GM12801 (cell line): Measurements from ENCODE around the gene ZNF527.

ENCODE experiments used
- TF ChIP-seq, protein P1 (sequence below): IDR thresholded peaks from one replicate; pipeline ENCODE4 v1.5.1; 2011; ENCODE audit warnings: control low read depth; ENCODE audit not compliant: insufficient read length; ENCODE audit errors: extremely low read depth

The ZNF527 gene

DNA sequence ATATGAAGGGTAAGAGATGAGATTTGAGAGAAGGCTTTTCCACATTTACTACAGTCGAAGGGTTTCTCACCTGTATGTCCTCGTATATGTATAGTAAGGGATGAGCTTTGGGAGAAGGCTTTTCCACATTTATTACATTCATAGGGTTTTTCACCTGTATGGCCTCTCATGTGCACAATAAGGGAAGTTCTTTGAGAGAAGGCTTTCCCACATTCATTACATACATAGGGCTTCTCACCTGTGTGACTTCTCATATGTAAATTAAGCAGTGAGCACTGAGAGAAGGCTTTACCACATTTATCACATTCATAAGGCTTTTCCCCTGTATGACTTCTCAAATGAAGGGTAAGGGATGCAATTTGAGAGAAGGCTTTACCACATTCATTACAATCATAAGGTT is 41.8 kb downstream of the ZNF527 start:
- TF ChIP-seq, protein P1, sequence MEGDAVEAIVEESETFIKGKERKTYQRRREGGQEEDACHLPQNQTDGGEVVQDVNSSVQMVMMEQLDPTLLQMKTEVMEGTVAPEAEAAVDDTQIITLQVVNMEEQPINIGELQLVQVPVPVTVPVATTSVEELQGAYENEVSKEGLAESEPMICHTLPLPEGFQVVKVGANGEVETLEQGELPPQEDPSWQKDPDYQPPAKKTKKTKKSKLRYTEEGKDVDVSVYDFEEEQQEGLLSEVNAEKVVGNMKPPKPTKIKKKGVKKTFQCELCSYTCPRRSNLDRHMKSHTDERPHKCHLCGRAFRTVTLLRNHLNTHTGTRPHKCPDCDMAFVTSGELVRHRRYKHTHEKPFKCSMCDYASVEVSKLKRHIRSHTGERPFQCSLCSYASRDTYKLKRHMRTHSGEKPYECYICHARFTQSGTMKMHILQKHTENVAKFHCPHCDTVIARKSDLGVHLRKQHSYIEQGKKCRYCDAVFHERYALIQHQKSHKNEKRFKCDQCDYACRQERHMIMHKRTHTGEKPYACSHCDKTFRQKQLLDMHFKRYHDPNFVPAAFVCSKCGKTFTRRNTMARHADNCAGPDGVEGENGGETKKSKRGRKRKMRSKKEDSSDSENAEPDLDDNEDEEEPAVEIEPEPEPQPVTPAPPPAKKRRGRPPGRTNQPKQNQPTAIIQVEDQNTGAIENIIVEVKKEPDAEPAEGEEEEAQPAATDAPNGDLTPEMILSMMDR, result no peak

DNA sequence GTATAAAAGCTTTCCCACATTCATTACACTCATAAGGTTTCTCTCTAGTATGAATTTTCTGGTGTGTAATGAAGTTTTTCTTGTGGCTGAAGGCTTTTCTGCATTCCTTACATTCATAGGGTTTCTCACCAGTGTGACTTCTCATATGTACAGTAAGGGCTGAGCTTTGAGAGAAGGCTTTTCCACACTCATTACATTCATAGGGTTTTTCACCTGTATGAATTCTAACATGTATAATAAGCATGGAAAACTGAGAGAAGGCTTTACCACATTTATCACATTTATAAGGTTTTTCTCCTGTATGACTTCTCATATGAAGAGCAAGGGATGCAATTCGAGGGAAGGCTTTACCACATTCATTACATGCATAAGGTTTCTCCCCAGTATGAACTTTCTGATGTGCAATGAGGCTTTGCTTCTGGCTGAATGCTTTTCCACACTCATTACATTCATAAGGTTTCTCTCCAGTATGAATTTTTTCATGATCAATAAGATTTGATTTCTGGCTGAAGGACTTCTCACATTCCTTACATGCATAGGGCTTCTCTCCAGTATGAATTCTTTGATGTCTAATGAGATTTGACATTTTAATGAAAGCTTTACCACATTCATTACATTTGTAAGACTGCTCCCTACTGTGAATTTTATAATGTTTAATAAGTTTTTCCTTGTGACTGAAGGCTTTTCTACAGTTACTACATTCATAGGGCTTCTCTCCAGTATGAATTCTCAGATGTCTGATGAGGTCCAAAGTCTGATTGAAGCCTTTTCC is 42.6 kb downstream of the ZNF527 start:
- TF ChIP-seq, protein P1, result no peak
